IgD-negative memory B cell (primary cell): ENCODE data around the gene CADM1. TPM values are rescaled to one million over a fixed set of nuclear protein-coding genes. Genes with fewer than 3 reads are reported as not detected.

Experiments used
- H3K27ac Mint-ChIP-seq, 3 donors: one replicate each; pipeline ENCODE4 v1.8.0; 2020 to 2022; ENCODE audit warnings: mild to moderate bottlenecking in 3 of 3, mixed read lengths in 3 of 3, moderate library complexity in 1 of 3
- H3K27me3 Mint-ChIP-seq: one replicate; pipeline ENCODE4 v1.8.0; 2021; ENCODE audit warnings: mixed read lengths
- H3K36me3 Mint-ChIP-seq: one replicate; pipeline ENCODE4 v1.8.0; 2020; ENCODE audit warnings: mild to moderate bottlenecking, mixed read lengths
- H3K4me1 Mint-ChIP-seq, 3 donors: one replicate each; pipeline ENCODE4 v1.8.0; 2020 to 2022; ENCODE audit warnings: mixed read lengths in 3 of 3, mild to moderate bottlenecking in 1 of 3
- H3K4me3 Mint-ChIP-seq, 4 donors: one replicate each; pipeline ENCODE4 v1.8.0; 2020 to 2022; ENCODE audit warnings: mild to moderate bottlenecking in 4 of 4, mixed read lengths in 4 of 4, moderate library complexity in 3 of 4
- H3K9me3 Mint-ChIP-seq, 3 donors: one replicate each; pipeline ENCODE4 v1.8.0; 2020 to 2021; ENCODE audit warnings: mixed read lengths in 3 of 3, mild to moderate bottlenecking in 1 of 3
- polyA plus RNA-seq: library from polyadenylated mRNA; unstranded; fragments of 300-500 nt; fragmentation: Illumina TruSeq; gene quantifications from one replicate; pipeline ENCODE4 v1.2.3, GENCODE V29; 2021

The CADM1 gene
- 2.0 TPM for polyA plus RNA-seq

DNA sequence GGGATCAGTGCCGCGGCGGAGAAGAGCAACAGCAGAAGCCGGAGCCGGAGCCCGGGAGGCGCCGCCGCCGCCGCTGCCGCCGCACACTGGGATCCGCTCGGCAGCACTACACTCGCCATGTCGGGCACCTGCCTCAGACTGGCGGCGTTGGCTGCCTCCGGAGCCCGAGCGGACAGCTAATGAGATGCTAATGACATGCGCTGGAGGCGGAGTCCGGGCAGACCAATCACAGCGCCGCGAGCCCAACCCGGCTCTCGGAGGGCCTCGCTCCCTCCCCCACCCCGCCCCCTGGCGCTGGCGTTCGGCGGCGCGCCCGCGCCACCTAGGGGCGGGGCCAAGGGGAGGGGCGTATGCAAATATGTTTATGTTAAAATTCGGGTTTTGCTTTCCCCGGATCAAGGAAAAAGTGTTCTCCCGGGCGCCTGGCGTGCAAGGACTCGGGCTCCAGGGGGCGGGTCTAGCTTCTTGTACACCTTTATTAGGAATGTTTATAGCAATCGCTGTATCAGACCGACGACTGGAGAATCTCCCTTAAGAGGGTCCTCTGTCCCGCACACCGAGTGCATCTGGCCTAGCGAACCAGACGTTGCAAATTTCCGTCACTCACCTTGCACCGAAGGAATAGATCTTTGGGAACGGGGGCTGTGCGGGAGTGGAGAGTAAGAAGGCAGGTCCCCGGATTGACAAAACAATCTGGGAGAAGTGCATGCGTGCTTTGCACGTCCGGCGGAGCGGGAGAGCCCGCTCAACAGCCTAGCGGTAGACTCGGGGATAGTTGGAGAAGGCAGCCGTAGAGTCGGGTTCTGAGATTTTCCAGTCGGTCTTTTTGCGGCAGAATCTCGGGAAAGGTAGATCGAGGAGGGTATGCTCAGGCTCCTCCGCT is at the start of gene CADM1:
TSS of gene CADM1 (minus strand) at position 140 of the 883 bp plus-strand sequence.
- Mint-ChIP-seq H3K4me3 (peak within 1 kb of the TSS; percentile 70 to 88 (median 86)), H3K9me3 (peaks cover 0 to 11% (median 0%) of the 10 kb centered on the region in 3 donors), H3K36me3 (peaks cover 1% of the 10 kb centered on the region), H3K27ac (peak within 1 kb of the TSS in 1 of 3 donors; percentile 18), H3K27me3 (peaks cover 33% of the 10 kb centered on the region), H3K4me1 (peaks cover 1 to 5% (median 4%) of the 10 kb centered on the region in 3 donors)

DNA sequence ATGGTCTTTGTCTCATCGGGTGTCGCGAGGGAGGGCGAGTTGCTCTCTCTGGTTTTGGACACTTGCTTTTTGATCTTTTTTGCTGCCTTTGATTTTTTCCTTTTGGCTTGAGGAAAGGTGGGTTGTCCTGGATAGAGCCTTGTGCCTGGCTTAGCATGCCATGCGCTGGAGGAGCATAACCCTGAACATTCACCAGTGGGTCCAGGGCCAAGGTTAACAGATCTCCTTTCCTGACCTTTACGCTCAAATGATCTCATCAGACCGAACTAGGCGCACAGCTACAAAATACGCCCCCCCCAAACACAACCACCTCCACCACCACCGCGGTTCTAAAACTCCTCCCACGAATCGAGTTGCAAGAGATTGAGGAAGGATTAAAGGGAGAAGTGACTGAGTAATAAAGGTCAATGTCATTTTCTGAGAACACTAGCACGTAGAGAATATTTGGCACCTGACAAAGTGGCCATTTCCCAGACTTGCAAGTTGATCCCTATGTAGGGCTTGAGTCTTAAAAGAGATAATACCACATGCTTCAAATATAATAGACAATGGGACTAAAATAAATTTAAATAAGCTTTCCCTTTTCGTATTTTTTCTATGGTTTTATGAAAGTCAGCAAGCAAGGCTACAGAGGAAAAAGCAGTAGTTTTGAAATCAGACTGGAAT is 48.7 kb upstream of the CADM1 start:
- H3K36me3 Mint-ChIP-seq, result no peaks in the 10 kb centered on the region
- no peak overlapping the region for H3K4me3 Mint-ChIP-seq
- H3K4me1 Mint-ChIP-seq, result no peaks in the 10 kb centered on the region
- H3K27ac Mint-ChIP-seq, result no peak overlapping the region
- H3K27me3 Mint-ChIP-seq, result no peaks in the 10 kb centered on the region
- peaks cover 0 to 3% (median 0%) of the 10 kb centered on the region in 3 donors for H3K9me3 Mint-ChIP-seq

DNA sequence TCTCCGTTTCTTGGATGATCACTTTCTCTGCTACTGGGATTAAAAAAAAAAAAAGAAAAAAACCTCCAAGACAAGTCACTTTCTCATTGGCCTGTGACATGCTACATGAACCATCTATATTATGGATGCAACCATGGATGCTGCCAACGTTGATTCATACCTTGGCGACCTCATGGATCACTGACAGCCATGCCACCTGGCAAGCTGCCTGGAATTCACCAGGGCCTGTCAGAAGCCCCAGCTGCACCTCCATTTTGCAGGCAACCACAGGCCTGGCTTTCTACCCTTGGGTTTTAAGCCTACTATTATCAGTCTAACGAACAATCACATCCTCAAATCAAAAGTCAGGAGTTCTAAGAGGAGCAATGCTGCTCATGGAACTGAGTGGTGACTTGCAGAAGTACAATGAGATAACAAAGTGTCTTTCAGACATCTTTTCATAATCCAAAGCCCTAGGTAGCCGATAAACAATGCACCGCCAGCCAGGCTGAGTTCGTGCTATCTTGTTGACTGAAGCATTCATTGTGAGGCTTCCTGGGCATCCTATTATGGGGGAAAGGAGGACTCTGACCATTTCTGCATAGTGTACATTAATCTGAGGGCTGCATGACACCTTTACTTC is 48.0 kb upstream of the CADM1 start:
- Mint-ChIP-seq H3K36me3 (no peaks in the 10 kb centered on the region), H3K27me3 (no peaks in the 10 kb centered on the region), H3K9me3 (peaks cover 0 to 3% (median 0%) of the 10 kb centered on the region in 3 donors), H3K4me3 (no peak overlapping the region), H3K27ac (no peak overlapping the region), H3K4me1 (no peaks in the 10 kb centered on the region)

DNA sequence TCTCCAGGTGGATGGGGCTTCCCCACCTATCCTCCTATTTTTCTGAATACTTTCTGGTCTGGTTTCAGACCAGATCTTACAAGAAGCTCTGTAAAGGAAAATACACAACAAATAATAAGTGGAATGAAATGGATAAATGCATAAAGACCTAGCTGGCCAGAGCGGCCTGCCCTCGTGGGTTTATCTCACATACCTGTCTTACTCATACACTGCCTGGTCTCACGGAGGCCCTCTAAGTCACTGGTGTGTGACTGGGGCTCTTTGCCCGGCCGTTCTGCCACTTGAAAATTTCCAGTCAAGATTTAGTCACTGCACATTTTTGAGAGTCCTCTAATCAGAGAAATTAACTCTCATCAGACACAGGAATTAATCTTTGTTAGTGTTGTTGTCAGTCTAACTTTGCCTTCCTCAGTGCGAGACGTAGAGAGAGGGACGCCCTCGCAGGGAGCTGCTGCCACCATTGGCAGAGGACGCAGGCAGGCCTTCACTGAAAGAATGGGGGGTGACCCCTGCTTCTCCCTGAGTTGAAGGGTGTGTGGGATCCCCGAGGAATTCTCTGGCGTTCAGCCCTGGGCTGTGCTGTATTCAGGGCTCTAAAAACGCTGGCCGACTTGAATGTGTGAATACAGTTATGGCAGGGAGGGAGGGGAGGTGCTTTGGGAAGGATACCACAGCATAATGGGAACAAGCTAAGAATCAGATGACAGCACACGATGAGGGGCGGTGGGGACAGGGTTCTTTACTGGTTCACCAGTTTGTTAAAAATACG is 46.3 kb upstream of the CADM1 start:
- H3K27ac Mint-ChIP-seq, result no peak overlapping the region
- no peaks in the 10 kb centered on the region for H3K27me3 Mint-ChIP-seq
- H3K4me1 Mint-ChIP-seq, result no peaks in the 10 kb centered on the region
- no peak overlapping the region for H3K4me3 Mint-ChIP-seq
- peaks cover 0 to 3% (median 0%) of the 10 kb centered on the region in 3 donors for H3K9me3 Mint-ChIP-seq
- no peaks in the 10 kb centered on the region for H3K36me3 Mint-ChIP-seq

DNA sequence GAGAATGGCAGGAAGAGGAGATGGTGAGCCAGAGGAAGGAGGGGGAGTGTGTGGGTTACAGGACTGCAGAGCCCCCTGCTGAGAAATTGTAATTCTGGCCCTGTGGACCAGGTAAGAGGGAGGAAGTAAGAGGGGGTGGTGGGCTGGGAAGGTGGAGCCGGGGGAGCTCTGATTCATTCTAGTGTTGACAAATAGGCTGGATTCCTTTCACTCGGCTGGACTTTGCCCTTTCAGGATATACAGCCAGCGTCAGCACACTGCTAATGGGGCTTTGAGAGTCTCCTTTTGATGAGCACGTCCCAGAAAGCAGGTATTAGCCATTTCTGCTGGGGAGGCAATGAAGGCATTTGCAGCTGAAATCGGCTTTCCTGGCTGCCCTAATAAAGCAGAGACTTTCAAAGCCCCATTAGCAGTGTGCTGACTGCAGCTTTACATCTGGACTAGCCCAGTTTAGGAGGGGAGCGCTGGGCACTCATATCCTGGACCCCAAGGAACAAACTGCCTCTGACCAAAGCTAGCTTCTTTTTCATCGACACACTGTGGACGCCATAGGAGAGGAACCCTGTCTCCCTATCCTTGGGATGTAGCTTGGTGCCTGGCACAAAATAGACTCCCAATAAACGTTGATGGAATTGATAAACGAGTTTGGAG is 44.8 kb upstream of the CADM1 start:
- Mint-ChIP-seq H3K4me1 (no peaks in the 10 kb centered on the region), H3K9me3 (peaks cover 0 to 3% (median 0%) of the 10 kb centered on the region in 3 donors), H3K4me3 (no peak overlapping the region), H3K27me3 (no peaks in the 10 kb centered on the region), H3K27ac (no peak overlapping the region), H3K36me3 (no peaks in the 10 kb centered on the region)

DNA sequence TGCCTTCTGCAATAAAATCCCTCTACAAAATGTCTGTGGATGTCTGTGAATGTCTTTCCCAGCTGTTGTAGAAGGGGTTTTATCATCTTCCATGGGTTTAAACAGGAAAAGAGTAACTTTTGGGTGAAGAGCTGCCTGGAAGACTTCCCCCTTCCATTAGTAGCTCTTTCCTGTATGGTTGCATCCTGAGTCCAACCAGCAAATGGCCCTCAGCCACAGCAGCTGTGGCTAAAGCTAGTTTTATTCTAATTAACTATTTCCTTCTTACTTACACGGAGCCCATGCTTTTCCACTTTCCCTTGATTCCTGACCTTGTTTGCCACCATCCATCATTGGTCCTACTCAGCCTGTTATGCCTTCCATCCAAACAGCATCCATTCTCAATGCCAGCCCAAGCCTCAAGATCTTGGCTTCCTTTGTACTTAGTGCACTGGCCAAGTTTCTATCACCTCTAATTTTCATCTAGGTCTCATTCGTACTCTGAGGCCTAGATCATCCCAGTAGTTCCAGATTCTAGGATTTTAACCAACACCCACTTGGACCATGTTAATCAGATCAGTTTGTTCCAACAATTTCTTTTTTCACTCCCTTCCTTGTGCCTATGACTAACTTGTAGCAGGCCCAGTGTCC is 41.5 kb upstream of the CADM1 start:
- Mint-ChIP-seq H3K4me1 (no peaks in the 10 kb centered on the region), H3K9me3 (peaks cover 0 to 3% (median 0%) of the 10 kb centered on the region in 3 donors), H3K27me3 (no peaks in the 10 kb centered on the region), H3K4me3 (no peak overlapping the region), H3K27ac (peak overlapping the region in 1 of 3 donors; percentile 18), H3K36me3 (no peaks in the 10 kb centered on the region)

DNA sequence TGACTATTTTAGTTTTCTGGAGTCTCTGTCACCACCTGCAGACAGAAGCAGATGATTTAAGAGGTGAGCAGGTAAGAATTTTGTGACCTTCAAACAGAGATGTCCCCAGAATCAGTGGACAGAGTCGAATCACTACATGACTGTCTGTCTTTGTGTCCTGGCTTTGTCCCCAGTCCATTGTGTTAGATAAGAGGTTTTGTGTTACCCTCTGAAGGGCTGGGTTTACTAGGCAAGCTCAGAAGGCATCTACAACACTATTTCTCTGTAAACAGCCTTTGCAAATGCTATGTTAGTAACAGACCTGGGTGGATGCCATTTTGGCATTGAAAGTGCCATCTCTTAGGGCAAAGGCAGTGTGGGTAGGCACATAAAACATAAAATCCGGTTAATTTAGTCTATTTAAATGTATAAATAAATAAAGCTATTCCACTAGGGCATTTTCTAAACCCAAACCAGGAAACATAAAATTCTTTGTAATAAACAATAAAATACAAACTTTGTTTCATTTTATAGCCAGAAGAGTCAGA is 40.3 kb upstream of the CADM1 start:
- no peak overlapping the region for H3K4me3 Mint-ChIP-seq
- no peaks in the 10 kb centered on the region for H3K4me1 Mint-ChIP-seq
- no peaks in the 10 kb centered on the region for H3K27me3 Mint-ChIP-seq
- no peak overlapping the region for H3K27ac Mint-ChIP-seq
- peaks cover 0 to 3% (median 0%) of the 10 kb centered on the region in 3 donors for H3K9me3 Mint-ChIP-seq
- H3K36me3 Mint-ChIP-seq, result no peaks in the 10 kb centered on the region

DNA sequence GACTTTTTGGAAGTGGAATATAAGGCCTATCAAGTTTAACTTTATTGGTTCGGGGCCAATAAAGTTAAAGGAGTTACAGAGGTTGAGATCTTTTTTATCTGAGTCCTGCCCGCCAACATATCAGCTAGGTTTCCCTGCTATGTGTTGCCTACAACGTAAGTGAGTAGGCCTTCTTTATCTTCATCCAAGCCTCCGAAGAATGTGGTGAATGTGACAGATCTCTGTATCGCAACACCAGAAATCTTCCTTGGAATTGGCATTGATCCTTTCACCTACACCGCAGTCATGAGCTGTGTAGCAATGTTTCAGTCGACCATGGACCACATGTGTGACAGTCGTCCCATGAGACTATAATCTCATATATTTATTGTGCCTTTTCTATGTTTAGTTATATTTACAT is 37.3 kb upstream of the CADM1 start:
- Mint-ChIP-seq H3K27ac (no peak overlapping the region), H3K4me1 (peaks cover 0 to 1% (median 0%) of the 10 kb centered on the region in 3 donors), H3K36me3 (no peaks in the 10 kb centered on the region), H3K9me3 (no peaks in the 10 kb centered on the region), H3K4me3 (no peak overlapping the region), H3K27me3 (no peaks in the 10 kb centered on the region)

DNA sequence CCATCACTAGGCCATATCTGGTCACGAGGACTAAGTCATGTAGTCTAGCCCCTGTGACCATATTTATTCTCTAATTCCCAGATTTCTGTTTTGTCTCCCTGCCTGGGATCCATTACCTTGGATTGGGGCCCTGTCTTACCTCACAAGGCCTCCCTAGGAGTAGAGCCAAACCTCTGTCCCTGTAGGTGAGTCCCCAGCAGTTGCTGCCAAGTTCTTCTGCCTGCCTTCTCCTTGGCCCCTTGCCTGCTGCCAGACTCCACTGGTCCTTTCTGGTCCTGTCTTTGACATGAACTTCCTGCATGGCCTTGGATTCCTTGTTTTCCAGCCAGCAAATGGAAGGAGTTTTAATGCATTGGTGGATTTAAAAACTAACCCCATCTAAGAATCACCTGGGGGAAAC is 35.6 kb upstream of the CADM1 start:
- peaks cover 2% of the 10 kb centered on the region for H3K27me3 Mint-ChIP-seq
- H3K36me3 Mint-ChIP-seq, result no peaks in the 10 kb centered on the region
- H3K9me3 Mint-ChIP-seq, result no peaks in the 10 kb centered on the region
- H3K27ac Mint-ChIP-seq, result no peak overlapping the region
- peaks cover 0 to 1% (median 0%) of the 10 kb centered on the region in 3 donors for H3K4me1 Mint-ChIP-seq
- H3K4me3 Mint-ChIP-seq, result no peak overlapping the region

DNA sequence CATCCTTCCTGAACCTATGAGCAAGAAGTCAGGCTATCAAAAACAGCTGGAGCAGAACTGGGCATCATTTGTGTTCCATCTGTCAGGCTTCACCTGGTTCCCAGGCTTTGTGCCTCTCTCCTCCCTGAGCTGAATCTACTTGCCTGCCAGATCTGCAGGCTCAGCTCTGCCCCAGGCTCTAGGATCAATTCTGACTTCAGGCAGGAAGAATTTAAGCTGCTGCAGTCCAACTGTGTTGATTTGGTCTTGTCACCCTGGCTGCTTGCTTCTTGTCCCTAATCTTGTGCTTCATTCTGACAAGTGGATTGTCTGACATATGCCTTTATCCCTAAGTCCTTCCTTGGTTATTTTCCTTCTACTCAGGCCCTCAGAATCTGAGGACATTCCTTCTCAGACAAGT is 31.6 kb upstream of the CADM1 start:
- peaks cover 0 to 1% (median 0%) of the 10 kb centered on the region in 3 donors for H3K4me1 Mint-ChIP-seq
- no peaks in the 10 kb centered on the region for H3K36me3 Mint-ChIP-seq
- no peak overlapping the region for H3K27ac Mint-ChIP-seq
- no peaks in the 10 kb centered on the region for H3K9me3 Mint-ChIP-seq
- peaks cover 7% of the 10 kb centered on the region for H3K27me3 Mint-ChIP-seq
- H3K4me3 Mint-ChIP-seq, result no peak overlapping the region

DNA sequence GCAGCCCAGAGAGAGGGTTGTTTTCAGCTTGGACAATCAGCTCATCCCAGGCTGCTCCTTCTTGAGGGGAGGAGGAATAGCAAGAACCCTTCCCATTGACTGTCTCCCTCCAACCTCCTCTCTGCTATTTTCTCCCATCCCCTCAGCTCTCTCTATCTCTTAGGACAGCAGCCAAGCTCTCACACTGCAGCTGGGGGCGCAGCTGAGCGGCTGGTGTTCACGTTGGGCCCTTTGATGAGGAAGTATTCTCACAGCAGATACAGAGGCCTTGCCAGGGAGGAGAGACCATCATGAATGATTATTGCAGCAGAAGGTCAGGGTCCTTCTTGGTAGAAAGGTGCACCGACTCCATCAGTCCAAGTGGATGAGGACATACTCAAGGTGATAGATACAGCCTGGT is 26.5 kb upstream of the CADM1 start:
- Mint-ChIP-seq H3K27me3 (peaks cover 10% of the 10 kb centered on the region), H3K36me3 (peaks cover 1% of the 10 kb centered on the region), H3K27ac (no peak overlapping the region), H3K4me1 (no peaks in the 10 kb centered on the region), H3K9me3 (no peaks in the 10 kb centered on the region), H3K4me3 (no peak overlapping the region)

DNA sequence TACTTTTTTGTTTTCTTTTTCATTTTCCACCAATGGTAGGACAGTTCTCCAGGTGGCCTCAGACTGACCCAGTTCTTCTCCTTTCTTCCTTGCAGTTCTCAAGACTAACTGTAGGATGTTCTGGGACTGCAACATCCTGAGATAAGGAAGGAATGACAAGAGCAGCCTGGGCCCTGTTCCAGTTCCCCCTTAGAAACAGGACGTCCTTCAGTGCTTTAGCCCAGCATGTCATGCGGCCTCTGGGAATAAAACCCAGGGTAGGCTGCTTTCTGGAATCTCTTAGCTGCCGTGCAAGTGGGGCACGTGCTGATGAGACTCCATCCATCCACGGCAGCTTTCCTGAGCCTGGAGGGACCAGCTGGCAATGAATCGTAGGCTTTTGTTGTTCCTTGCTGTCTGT is 24.0 kb upstream of the CADM1 start:
- Mint-ChIP-seq H3K27me3 (peaks cover 4% of the 10 kb centered on the region), H3K4me1 (no peaks in the 10 kb centered on the region), H3K36me3 (peaks cover 1% of the 10 kb centered on the region), H3K4me3 (no peak overlapping the region), H3K27ac (no peak overlapping the region), H3K9me3 (peaks cover 0 to 2% (median under 1%) of the 10 kb centered on the region in 3 donors)

DNA sequence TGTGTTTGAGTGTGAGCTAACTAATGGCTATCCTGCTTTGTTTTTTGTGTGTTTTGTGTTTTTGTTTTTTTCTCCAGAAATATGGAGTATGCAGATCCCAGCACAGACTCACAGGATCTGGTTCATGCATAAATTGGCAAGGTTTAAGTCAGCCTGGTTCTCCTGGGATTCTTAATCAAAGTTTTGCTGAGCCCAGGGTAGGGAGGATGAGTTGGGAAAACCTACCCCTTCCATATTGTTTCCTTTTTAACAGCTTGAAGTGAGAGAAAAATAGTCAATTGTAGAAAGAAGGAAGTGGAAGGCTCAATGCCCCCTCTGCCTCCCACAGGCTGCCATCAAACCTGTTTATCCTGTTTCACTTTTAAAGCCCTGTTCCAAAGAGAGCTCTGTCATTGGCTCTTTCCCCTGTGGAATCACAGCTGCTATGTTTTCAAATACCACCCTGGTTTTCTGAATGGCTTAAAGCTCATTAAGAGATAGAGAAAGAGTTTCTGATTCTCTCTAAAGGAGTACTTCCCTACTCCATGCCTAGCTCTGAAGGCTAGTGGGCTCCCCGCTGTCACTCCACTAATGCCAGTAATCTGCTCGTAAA is 23.4 kb upstream of the CADM1 start:
- peaks cover 4% of the 10 kb centered on the region for H3K27me3 Mint-ChIP-seq
- H3K4me3 Mint-ChIP-seq, result no peak overlapping the region
- H3K36me3 Mint-ChIP-seq, result peaks cover 1% of the 10 kb centered on the region

More for the DNA sequence above, 23.4 kb upstream of the CADM1 start:
- Mint-ChIP-seq H3K4me1 (no peaks in the 10 kb centered on the region), H3K27ac (no peak overlapping the region), H3K9me3 (peaks cover 0 to 2% (median 2%) of the 10 kb centered on the region in 3 donors)
